ENCODE measurements around the gene SMARCB1.

The SMARCB1 gene

GRCh38 chr22:23829845-23830372 lies 43.1 kb downstream of the SMARCB1 start:
- TF ChIP-seq, protein P1, sequence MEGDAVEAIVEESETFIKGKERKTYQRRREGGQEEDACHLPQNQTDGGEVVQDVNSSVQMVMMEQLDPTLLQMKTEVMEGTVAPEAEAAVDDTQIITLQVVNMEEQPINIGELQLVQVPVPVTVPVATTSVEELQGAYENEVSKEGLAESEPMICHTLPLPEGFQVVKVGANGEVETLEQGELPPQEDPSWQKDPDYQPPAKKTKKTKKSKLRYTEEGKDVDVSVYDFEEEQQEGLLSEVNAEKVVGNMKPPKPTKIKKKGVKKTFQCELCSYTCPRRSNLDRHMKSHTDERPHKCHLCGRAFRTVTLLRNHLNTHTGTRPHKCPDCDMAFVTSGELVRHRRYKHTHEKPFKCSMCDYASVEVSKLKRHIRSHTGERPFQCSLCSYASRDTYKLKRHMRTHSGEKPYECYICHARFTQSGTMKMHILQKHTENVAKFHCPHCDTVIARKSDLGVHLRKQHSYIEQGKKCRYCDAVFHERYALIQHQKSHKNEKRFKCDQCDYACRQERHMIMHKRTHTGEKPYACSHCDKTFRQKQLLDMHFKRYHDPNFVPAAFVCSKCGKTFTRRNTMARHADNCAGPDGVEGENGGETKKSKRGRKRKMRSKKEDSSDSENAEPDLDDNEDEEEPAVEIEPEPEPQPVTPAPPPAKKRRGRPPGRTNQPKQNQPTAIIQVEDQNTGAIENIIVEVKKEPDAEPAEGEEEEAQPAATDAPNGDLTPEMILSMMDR (conservative IDR thresholded peaks at IDR 0.05) = no peak
- H3K27ac ChIP-seq = no peak overlapping the region

- TF ChIP-seq, protein P1 (conservative IDR thresholded peaks at IDR 0.05) = no peak
- H3K27ac ChIP-seq = no peak overlapping the region
Observed at GRCh38 chr22:23831261-23831660, 44.5 kb downstream of the SMARCB1 start.

DNA sequence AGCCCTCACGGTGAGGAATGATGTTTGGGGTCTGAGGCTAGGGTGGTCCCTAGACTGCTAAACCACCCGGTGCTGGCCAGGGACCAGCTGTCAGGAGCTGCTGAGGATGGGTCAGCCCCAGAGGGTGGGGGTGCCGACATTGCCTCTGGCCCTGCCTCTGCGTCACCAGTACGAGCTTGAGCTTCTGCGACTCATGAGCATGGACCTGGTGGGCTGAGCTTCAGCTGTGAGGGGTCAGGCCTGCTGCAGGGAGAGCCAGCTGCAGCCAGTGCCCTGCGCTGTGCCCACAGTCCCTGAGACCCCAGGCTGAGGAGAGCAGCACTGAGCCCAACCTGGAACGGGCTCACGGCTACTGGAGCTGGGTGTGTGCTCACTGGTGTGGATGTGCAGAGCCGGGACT lies 45.0 kb downstream of the SMARCB1 start:
- TF ChIP-seq, protein P1 (conservative IDR thresholded peaks at IDR 0.05) = no peak
- no peak overlapping the region for H3K27ac ChIP-seq

DNA sequence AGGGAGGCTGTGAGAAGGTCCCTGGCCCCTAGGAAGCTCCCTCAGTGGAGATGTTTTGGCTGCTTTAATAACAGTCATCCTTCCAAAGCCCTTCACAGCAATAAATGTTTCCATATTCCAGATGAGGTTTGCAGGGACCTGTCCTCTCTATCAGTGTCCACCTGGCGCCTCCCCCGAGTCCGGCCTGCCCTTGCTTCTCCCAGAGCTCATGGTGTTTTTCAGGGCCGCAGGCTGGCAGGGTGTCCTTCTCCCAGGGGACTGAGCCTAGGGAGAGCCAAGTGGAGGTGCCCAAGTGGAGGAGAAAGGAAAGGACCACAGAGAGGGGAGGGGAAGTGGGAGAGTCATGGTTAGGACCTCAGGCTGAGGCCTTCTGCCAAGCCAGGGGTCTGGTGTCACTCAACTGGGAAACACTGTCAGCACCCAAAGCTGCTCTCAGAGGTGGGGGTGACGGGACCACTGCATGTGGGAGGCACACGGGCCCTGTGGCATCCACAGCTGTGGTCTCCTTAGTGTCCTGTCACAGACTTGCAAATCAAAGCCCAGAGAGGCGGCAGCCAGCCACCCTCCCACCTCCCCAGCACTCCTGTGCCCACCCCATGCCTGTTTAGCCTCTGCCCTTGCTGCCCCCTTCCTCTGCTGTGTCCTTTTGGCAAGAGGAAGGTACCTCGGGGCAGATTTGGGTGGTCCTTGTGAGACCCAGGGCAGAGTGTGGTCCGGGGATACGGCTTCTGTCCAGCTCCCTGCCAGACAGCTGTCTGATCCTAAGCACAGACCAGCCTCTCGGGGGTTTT lies 45.7 kb downstream of the SMARCB1 start:
- no peak overlapping the region for H3K27ac ChIP-seq
- TF ChIP-seq, protein P1 (conservative IDR thresholded peaks at IDR 0.05) = no peak

- TF ChIP-seq, protein P1 (conservative IDR thresholded peaks at IDR 0.05) = no peak
- no peak overlapping the region for H3K27ac ChIP-seq
Observed at GRCh38 chr22:23833017-23833751, 46.4 kb downstream of the SMARCB1 start.

DNA sequence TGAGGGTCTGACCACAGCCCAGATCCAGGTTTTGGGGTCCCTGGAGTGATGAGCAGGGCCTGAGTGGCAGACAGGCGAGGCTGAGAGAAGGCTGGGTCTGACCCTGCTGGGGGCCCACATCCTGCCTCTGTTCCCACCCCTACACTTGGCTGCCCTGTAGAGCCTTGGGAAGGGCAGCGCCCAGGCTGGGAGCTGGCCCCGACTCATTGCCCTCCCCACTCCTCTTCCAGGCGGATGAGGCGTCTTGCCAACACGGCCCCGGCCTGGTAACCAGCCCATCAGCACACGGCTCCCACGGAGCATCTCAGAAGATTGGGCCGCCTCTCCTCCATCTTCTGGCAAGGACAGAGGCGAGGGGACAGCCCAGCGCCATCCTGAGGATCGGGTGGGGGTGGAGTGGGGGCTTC lies 47.1 kb downstream of the SMARCB1 start:
- TF ChIP-seq, protein P1 (conservative IDR thresholded peaks at IDR 0.05) = no peak
- H3K27ac ChIP-seq = no peak overlapping the region

DNA sequence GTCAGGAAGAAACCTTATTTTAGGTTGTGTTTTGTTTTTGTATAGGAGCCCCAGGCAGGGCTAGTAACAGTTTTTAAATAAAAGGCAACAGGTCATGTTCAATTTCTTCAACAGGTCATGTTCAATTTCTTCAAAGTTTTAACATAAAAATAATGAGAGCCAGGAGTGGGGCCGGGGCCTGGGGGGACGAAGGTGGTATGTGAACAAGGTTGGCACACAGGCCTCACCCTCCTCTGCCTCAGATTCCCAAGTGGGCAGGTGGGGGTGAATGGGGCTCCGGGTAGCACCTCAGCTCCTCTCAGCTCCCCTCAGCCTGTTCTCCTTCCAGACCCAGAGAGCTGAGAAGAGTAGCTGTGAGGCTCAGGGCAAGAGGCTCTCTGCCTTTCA lies 47.6 kb downstream of the SMARCB1 start:
- H3K27ac ChIP-seq = no peak overlapping the region

More for the DNA sequence above, 47.6 kb downstream of the SMARCB1 start:
- TF ChIP-seq, protein P1 (conservative IDR thresholded peaks at IDR 0.05) = no peak

All from VCaP (cell line).